ENCODE data around the gene GRAP2.
"Not testable (repeated sequence)": the region's sequence is repeated elsewhere in the genome, so short reads cannot be mapped to it uniquely, and the experiment has no call there.

The GRAP2 gene

GRCh38 chr22:39991159-39991860 lies 90.4 kb downstream of the GRAP2 start:
- no peak for DNase-seq (ENCODE audit: low read depth in 2 of 2, low spot score in 1 of 2)

- DNase-seq (ENCODE audit: low read depth in 2 of 2, low spot score in 1 of 2): no peak
Measured at GRCh38 chr22:39992088-39992826, 91.4 kb downstream of the GRAP2 start.

GRCh38 chr22:39992894-39993293 lies 92.0 kb downstream of the GRAP2 start:
- not testable (repeated sequence) for DNase-seq (ENCODE audit: low read depth in 2 of 2, low spot score in 1 of 2)

GRCh38 chr22:39994041-39994565 lies 93.2 kb downstream of the GRAP2 start:
- DNase-seq (ENCODE audit: low read depth in 2 of 2, low spot score in 1 of 2): no peak

- no peak for DNase-seq (ENCODE audit: low read depth in 2 of 2, low spot score in 1 of 2)
Measured at GRCh38 chr22:39994566-39995392, 93.9 kb downstream of the GRAP2 start, which contains the start of gene FAM83F. FAM83F (plus strand) TSS chr22:39994954; CDS start chr22:39995043, 89 bp downstream.

- DNase-seq (ENCODE audit: low read depth in 2 of 2, low spot score in 1 of 2): no peak
Measured at GRCh38 chr22:39995393-39996252, 94.7 kb downstream of the GRAP2 start.

- no peak for DNase-seq (ENCODE audit: low read depth in 2 of 2, low spot score in 1 of 2)
Measured at GRCh38 chr22:39996732-39997131, 95.8 kb downstream of the GRAP2 start.

- DNase-seq (ENCODE audit: low read depth in 2 of 2, low spot score in 1 of 2): no peak
Measured at GRCh38 chr22:39997421-39997820, 96.5 kb downstream of the GRAP2 start.

GRCh38 chr22:39997939-39998726 lies 97.2 kb downstream of the GRAP2 start:
- no peak for DNase-seq (ENCODE audit: low read depth in 2 of 2, low spot score in 1 of 2)

- DNase-seq (ENCODE audit: low read depth in 2 of 2, low spot score in 1 of 2): no peak
Measured at GRCh38 chr22:39999144-39999757, 98.4 kb downstream of the GRAP2 start.

- DNase-seq (ENCODE audit: low read depth in 2 of 2, low spot score in 1 of 2): no peak
Measured at GRCh38 chr22:40000171-40000570, 99.3 kb downstream of the GRAP2 start.

- no peak for DNase-seq (ENCODE audit: low read depth in 2 of 2, low spot score in 1 of 2)
Measured at GRCh38 chr22:40001106-40001505, 100.2 kb downstream of the GRAP2 start.

- DNase-seq (ENCODE audit: low read depth in 2 of 2, low spot score in 1 of 2): no peak
Measured at GRCh38 chr22:40001800-40002577, 101.1 kb downstream of the GRAP2 start.

- no peak for DNase-seq (ENCODE audit: low read depth in 2 of 2, low spot score in 1 of 2)
Measured at GRCh38 chr22:40002935-40003715, 102.2 kb downstream of the GRAP2 start.

- DNase-seq (ENCODE audit: low read depth in 2 of 2, low spot score in 1 of 2): no peak
Measured at GRCh38 chr22:40004836-40005235, 104.0 kb downstream of the GRAP2 start.

- no peak for DNase-seq (ENCODE audit: low read depth in 2 of 2, low spot score in 1 of 2)
Measured at GRCh38 chr22:40006641-40007040, 105.8 kb downstream of the GRAP2 start.

- no peak for DNase-seq (ENCODE audit: low read depth in 2 of 2, low spot score in 1 of 2)
Measured at GRCh38 chr22:40007853-40008710, 107.2 kb downstream of the GRAP2 start.
